ENCODE results near the gene EHD1. TPM values are rescaled to one million over a fixed set of nuclear protein-coding genes. Genes with fewer than 3 reads are reported as not detected.

Gene EHD1
- total RNA-seq, 2 donors from 2014 or later: 67.4 to 140 TPM

- Histone ChIP-seq H3K4me1 (ENCODE audit: control insufficient read depth in 1 of 2, low read depth in 2 of 2) (peaks cover 7 to 49% of the 10 kb centered on the region in 2 donors), H3K27me3 (replicated peaks; ENCODE audit: insufficient read depth) (no peaks in the 10 kb centered on the region), H3K4me3 (no peak overlapping the region), H3K36me3 (no peaks in the 10 kb centered on the region), H3K27ac (peak overlapping the region; percentile 93 to 95), H3K9me3 (no peaks in the 10 kb centered on the region)
- no peak for TF ChIP-seq CTCF (IDR thresholded peaks at IDR 0.05)
- DNase-seq (ENCODE audit: low spot score) (no peak), ATAC-seq (ENCODE audit: insufficient number of reproducible peaks, low FRiP score, low read depth) (no peak)
Observed at GRCh38 chr11:64881476-64881875, 3.1 kb upstream of the EHD1 start.

GRCh38 chr11:64880240-64881001 is 2.0 kb upstream of the EHD1 start:
- H3K4me3 ChIP-seq: no peak overlapping the region
- no peaks in the 10 kb centered on the region for H3K27me3 ChIP-seq (replicated peaks; ENCODE audit: insufficient read depth)
- ATAC-seq (ENCODE audit: insufficient number of reproducible peaks, low FRiP score, low read depth) (no peak), DNase-seq (ENCODE audit: low spot score) (no peak)
- no peak for TF ChIP-seq CTCF (IDR thresholded peaks at IDR 0.05)
- peak overlapping the region in 1 of 2 donors; percentile 35 for H3K27ac ChIP-seq
- H3K9me3 ChIP-seq: no peaks in the 10 kb centered on the region
- H3K4me1 ChIP-seq (ENCODE audit: control insufficient read depth in 1 of 2, low read depth in 2 of 2): peaks cover 13 to 59% of the 10 kb centered on the region in 2 donors
- H3K36me3 ChIP-seq: no peaks in the 10 kb centered on the region

GRCh38 chr11:64879244-64879900 is 951 bp upstream of the EHD1 start:
- Histone ChIP-seq H3K27ac (peak overlapping the region; percentile 78 to 90), H3K27me3 (replicated peaks; ENCODE audit: insufficient read depth) (no peaks in the 10 kb centered on the region), H3K4me1 (ENCODE audit: control insufficient read depth in 1 of 2, low read depth in 2 of 2) (peaks cover 14 to 70% of the 10 kb centered on the region in 2 donors), H3K9me3 (no peaks in the 10 kb centered on the region), H3K4me3 (peak overlapping the region; percentile 78), H3K36me3 (no peaks in the 10 kb centered on the region)
- ATAC-seq (ENCODE audit: insufficient number of reproducible peaks, low FRiP score, low read depth): no peak
- DNase-seq (ENCODE audit: low spot score): no peak
- no peak for TF ChIP-seq CTCF (IDR thresholded peaks at IDR 0.05)

- ATAC-seq (ENCODE audit: insufficient number of reproducible peaks, low FRiP score, low read depth): peak; percentile 0
- peak; percentile 27 for TF ChIP-seq CTCF (IDR thresholded peaks at IDR 0.05)
- Histone ChIP-seq H3K36me3 (peaks cover 3% of the 10 kb centered on the region), H3K4me3 (peak overlapping the region; percentile 78), H3K4me1 (ENCODE audit: control insufficient read depth in 1 of 2, low read depth in 2 of 2) (peaks cover 18 to 79% of the 10 kb centered on the region in 2 donors), H3K27me3 (replicated peaks; ENCODE audit: insufficient read depth) (no peaks in the 10 kb centered on the region), H3K9me3 (no peaks in the 10 kb centered on the region), H3K27ac (peak overlapping the region; percentile 74 to 76)
- DNase-seq (ENCODE audit: low spot score): no peak
Observed at GRCh38 chr11:64878223-64878493, 263 bp downstream of the EHD1 start.

- no peak for TF ChIP-seq CTCF (IDR thresholded peaks at IDR 0.05)
- DNase-seq (ENCODE audit: low spot score): no peak
- H3K27me3 ChIP-seq (replicated peaks; ENCODE audit: insufficient read depth): no peaks in the 10 kb centered on the region
- H3K36me3 ChIP-seq: peaks cover 8% of the 10 kb centered on the region
- H3K4me1 ChIP-seq (ENCODE audit: control insufficient read depth in 1 of 2, low read depth in 2 of 2): peaks cover 21 to 79% of the 10 kb centered on the region in 2 donors
- peak overlapping the region; percentile 74 to 76 for H3K27ac ChIP-seq
- H3K4me3 ChIP-seq: peak overlapping the region; percentile 78
- no peak for ATAC-seq (ENCODE audit: insufficient number of reproducible peaks, low FRiP score, low read depth)
- no peaks in the 10 kb centered on the region for H3K9me3 ChIP-seq
Observed at GRCh38 chr11:64877390-64878222, 815 bp downstream of the EHD1 start.

Measured in thoracic aorta (tissue), 2 donors.